ENCODE results near the gene CFAP43. TPM values are rescaled to one million over a fixed set of nuclear protein-coding genes. Genes with fewer than 3 reads are reported as not detected.

Gene CFAP43
- total RNA-seq, 1 donor from 2014 or later: not detected

GRCh38 chr10:104242545-104242944 lies 10.4 kb upstream of the CFAP43 start:
- Histone ChIP-seq H3K9me3 (replicated peaks) (peaks cover 8% of the 10 kb centered on the region), H3K4me3 (no peak overlapping the region), H3K36me3 (no peaks in the 10 kb centered on the region), H3K27me3 (ENCODE audit: low read depth) (no peaks in the 10 kb centered on the region), H3K4me1 (no peaks in the 10 kb centered on the region), H3K27ac (replicated peaks) (no peak overlapping the region)
- DNase-seq: no peak
- TF ChIP-seq CTCF (IDR thresholded peaks at IDR 0.05; ENCODE audit: borderline replicate concordance): no peak
- intact Hi-C loops (cut with micrococcal nuclease): no loop called here

- no peak for TF ChIP-seq CTCF (IDR thresholded peaks at IDR 0.05; ENCODE audit: borderline replicate concordance)
- no peaks in the 10 kb centered on the region for H3K4me1 ChIP-seq
- H3K36me3 ChIP-seq: no peaks in the 10 kb centered on the region
- intact Hi-C loops (cut with micrococcal nuclease): no loop called here
- DNase-seq: no peak
- peaks cover 3% of the 10 kb centered on the region for H3K9me3 ChIP-seq (replicated peaks)
- H3K27me3 ChIP-seq (ENCODE audit: low read depth): peaks cover 4% of the 10 kb centered on the region
- no peak overlapping the region for H3K27ac ChIP-seq (replicated peaks)
- no peak overlapping the region for H3K4me3 ChIP-seq
Observed at GRCh38 chr10:104240078-104240477, 7.9 kb upstream of the CFAP43 start.

- no peak for TF ChIP-seq CTCF (IDR thresholded peaks at IDR 0.05; ENCODE audit: borderline replicate concordance)
- H3K4me1 ChIP-seq: peaks cover 15% of the 10 kb centered on the region
- DNase-seq: no peak
- no peak overlapping the region for H3K4me3 ChIP-seq
- H3K27me3 ChIP-seq (ENCODE audit: low read depth): peaks cover 11% of the 10 kb centered on the region
- H3K9me3 ChIP-seq (replicated peaks): peaks cover 10% of the 10 kb centered on the region
- H3K27ac ChIP-seq (replicated peaks): no peak overlapping the region
- intact Hi-C loops (cut with micrococcal nuclease): no loop called here
- no peaks in the 10 kb centered on the region for H3K36me3 ChIP-seq
Observed at GRCh38 chr10:104235801-104236200, 3.6 kb upstream of the CFAP43 start.

GRCh38 chr10:104234934-104235333 lies 2.8 kb upstream of the CFAP43 start:
- no peaks in the 10 kb centered on the region for H3K36me3 ChIP-seq
- H3K27me3 ChIP-seq (ENCODE audit: low read depth): peaks cover 11% of the 10 kb centered on the region
- H3K4me3 ChIP-seq: no peak overlapping the region
- no peak overlapping the region for H3K27ac ChIP-seq (replicated peaks)
- TF ChIP-seq CTCF (IDR thresholded peaks at IDR 0.05; ENCODE audit: borderline replicate concordance): no peak
- H3K4me1 ChIP-seq: peaks cover 15% of the 10 kb centered on the region
- H3K9me3 ChIP-seq (replicated peaks): peaks cover 10% of the 10 kb centered on the region
- DNase-seq: no peak
- intact Hi-C loops (cut with micrococcal nuclease): no loop called here

GRCh38 chr10:104233817-104234216 lies 1.7 kb upstream of the CFAP43 start:
- Histone ChIP-seq H3K4me1 (peaks cover 15% of the 10 kb centered on the region), H3K36me3 (no peaks in the 10 kb centered on the region), H3K9me3 (replicated peaks) (peaks cover 10% of the 10 kb centered on the region), H3K4me3 (no peak overlapping the region), H3K27me3 (ENCODE audit: low read depth) (peaks cover 11% of the 10 kb centered on the region), H3K27ac (replicated peaks) (no peak overlapping the region)
- intact Hi-C loops (cut with micrococcal nuclease): no loop called here
- DNase-seq: no peak
- no peak for TF ChIP-seq CTCF (IDR thresholded peaks at IDR 0.05; ENCODE audit: borderline replicate concordance)

Data from left ventricle myocardium inferior (tissue), 1 donor.